Tibial nerve (tissue), 4 donors: ENCODE results near the gene ATP6V0E1.

Experiments used
- EP300 ChIP-seq, 2 donors: sonication (generic); formaldehyde crosslinking; IDR thresholded peaks; one replicate each; pipeline ENCODE4 v1.6.1; 2017; ENCODE audit warnings: antibody characterized with exemption in 2 of 2, mild to moderate bottlenecking in 1 of 2
- POLR2A ChIP-seq, 2 donors: fragments of 450-650 bp; IDR thresholded peaks; one replicate each; pipeline ENCODE4 v1.6.1; 2017; ENCODE audit warnings: antibody characterized with exemption in 2 of 2, mild to moderate bottlenecking in 2 of 2, moderate library complexity in 2 of 2
- TF ChIP-seq, protein P1 (sequence below), 5 experiments: fragments of 200-600 bp in 3 of 5; fragments of 450-650 bp in 2 of 5; sonication (generic) in 3 of 5; IDR thresholded peaks; one replicate each; pipeline ENCODE4 v1.5.1; 2016 to 2019; ENCODE audit warnings: antibody characterized with exemption in 5 of 5, mild to moderate bottlenecking in 3 of 5, moderate library complexity in 2 of 5

GRCh38 chr5:173065155-173065554 is 81.6 kb downstream of the ATP6V0E1 start:
- TF ChIP-seq POLR2A (IDR thresholded peaks at IDR 0.05) (no peak), EP300 (IDR thresholded peaks at IDR 0.05) (no peak)
- TF ChIP-seq, protein P1, sequence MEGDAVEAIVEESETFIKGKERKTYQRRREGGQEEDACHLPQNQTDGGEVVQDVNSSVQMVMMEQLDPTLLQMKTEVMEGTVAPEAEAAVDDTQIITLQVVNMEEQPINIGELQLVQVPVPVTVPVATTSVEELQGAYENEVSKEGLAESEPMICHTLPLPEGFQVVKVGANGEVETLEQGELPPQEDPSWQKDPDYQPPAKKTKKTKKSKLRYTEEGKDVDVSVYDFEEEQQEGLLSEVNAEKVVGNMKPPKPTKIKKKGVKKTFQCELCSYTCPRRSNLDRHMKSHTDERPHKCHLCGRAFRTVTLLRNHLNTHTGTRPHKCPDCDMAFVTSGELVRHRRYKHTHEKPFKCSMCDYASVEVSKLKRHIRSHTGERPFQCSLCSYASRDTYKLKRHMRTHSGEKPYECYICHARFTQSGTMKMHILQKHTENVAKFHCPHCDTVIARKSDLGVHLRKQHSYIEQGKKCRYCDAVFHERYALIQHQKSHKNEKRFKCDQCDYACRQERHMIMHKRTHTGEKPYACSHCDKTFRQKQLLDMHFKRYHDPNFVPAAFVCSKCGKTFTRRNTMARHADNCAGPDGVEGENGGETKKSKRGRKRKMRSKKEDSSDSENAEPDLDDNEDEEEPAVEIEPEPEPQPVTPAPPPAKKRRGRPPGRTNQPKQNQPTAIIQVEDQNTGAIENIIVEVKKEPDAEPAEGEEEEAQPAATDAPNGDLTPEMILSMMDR (IDR thresholded peaks at IDR 0.05), result no peak
